GM19043 (cell line): ENCODE measurements around the gene GPRIN3.
A peak's percentile ranks its signal among the peaks of the same experiment; 100 is the strongest.
"Not testable (repeated sequence)": the region's sequence is repeated elsewhere in the genome, so short reads cannot be mapped to it uniquely, and the experiment has no call there.

ENCODE experiments used
- ATAC-seq: cut with Tn5 transposase; IDR thresholded peaks from one replicate; pipeline ENCODE4 v1.9.1; 2021; ENCODE audit warnings: low read depth; ENCODE audit not compliant: unreplicated experiment

Gene GPRIN3

GRCh38 chr4:89263265-89263664, 44.3 kb downstream of the GPRIN3 start:
- no peak for ATAC-seq

- ATAC-seq, result no peak
Observed at GRCh38 chr4:89259301-89260028, 48.1 kb downstream of the GPRIN3 start.

DNA sequence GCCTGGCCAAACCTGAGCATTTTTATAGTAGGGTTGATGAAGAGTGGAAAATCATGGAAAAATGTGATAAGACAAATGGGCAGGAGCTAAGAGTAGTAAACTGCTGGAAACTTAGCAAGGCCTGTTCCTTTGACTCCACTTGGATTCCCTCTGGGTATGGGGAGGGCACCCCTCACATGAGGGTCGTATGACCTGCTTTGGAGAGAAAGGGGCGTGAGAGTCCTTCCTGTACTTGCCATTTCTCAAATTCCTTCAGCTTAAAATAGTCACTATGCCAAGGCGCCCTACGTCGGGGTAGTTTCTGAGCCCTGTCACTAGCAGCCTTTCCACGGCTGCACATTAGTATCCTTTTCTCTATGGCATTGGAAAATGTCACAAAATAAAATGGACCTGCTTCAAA, 49.1 kb downstream of the GPRIN3 start:
- no peak for ATAC-seq

GRCh38 chr4:89257376-89257775, 50.2 kb downstream of the GPRIN3 start:
- no peak for ATAC-seq

DNA sequence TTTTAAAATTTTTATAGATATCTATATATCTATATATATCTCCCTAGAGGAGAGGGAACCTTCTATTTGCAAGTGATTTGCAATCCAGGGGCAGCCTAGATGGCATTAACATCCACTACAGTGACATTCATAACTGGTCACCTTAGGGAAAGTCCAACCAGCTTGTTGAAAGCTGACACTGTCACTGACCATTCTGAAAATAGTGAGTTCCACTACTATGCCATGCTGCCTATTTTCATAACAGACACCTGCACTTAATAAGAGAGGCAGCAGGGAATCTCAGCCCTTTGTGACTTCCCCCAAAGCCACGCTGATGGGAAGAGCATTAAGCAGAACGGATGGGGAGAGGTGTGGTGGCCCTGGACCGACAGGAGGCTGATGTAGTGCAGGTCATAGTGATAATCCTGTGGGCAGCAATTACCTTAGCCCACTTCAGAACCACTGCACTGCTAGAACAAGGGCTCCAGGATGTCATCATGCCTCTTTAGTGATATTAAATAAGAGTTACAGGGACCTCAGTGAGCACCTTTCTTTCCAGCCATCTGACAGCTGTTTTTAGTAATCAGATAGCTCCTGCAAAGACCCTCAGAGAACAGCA, 51.3 kb downstream of the GPRIN3 start:
- ATAC-seq, result no peak

GRCh38 chr4:89254847-89255246, 52.8 kb downstream of the GPRIN3 start:
- ATAC-seq, result no peak

- ATAC-seq, result not testable (repeated sequence)
Observed at GRCh38 chr4:89254347-89254746, 53.3 kb downstream of the GPRIN3 start.

GRCh38 chr4:89253935-89254334, 53.7 kb downstream of the GPRIN3 start:
- ATAC-seq, result no peak

DNA sequence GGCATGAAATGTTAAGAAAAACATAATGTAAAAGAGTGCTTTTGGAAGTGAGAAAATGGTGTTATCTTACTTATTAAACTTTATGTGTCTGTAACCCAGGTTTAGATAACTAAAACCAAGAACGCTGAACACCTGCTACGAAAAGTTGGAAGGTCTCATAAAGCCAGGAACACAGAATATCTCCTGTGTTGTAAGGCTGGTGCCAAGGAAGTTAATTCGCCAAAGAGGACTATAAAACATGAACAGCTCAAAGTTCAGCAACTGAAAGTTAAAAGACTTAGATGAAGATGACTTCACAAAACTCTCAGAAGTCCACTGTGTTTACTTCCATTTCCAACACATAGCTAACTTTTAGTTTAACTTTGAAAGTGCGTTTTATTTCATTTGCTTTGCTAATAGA, 54.3 kb downstream of the GPRIN3 start:
- ATAC-seq, result no peak

DNA sequence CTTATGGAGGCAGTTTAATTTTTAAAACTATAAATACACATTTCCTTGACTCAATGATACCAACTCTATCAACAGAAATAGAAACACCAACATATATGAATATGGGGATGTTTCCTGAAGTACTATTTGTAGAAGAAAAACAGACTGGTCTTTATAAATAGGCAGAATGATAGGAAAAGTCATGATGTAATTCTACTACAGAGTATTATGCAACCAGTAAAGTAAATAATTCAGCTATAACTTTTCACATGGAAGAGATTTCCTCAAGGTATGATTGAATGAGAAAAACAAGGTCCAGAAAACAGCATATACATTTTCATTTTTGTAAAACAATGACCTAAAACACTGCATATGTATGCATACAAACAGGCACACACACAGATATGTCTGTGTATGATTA, 56.2 kb downstream of the GPRIN3 start:
- ATAC-seq, result no peak

- no peak for ATAC-seq
Observed at GRCh38 chr4:89249716-89250361, 57.8 kb downstream of the GPRIN3 start.

- ATAC-seq, result no peak
Observed at GRCh38 chr4:89249313-89249712, 58.3 kb downstream of the GPRIN3 start.

DNA sequence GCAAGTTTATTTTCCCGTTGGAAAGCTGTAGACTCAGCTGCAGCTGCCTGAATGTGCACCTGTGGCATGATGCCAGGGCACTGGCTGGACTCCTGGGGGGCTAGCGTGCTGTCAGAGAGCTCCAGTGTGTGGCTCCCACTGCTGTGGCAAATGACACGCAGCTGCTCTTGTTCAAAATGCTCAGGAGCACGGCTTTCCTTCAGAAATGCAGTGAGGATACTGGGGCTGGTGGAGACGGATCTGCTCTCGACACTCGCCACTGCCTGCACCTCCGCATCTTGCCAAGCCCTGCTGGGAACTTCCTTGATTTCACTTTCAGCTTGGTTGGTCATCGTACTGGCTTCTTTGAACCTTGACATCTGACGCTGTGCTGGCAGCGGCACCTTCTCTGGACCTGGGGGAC, 58.7 kb downstream of the GPRIN3 start:
- ATAC-seq, result no peak

DNA sequence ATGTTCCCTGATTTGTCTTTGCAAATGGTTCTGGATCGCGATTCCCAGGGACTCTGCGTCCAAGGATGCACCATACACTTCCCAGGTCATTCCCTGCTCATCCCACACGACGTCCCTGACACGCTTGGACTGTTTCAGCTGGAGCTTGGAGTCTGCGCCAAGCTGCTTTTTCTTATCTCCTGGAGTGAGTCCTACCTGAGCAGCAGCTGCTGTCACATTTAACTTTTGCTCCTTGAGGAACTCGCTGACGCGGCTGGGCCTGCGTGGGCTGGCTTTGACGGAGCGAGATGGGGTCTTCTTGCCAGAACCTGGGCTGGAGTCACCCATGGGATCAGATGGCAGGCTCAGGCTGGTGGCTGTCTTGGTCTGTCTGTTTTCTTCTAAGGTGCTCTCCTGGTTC, 59.6 kb downstream of the GPRIN3 start:
- ATAC-seq, result no peak

DNA sequence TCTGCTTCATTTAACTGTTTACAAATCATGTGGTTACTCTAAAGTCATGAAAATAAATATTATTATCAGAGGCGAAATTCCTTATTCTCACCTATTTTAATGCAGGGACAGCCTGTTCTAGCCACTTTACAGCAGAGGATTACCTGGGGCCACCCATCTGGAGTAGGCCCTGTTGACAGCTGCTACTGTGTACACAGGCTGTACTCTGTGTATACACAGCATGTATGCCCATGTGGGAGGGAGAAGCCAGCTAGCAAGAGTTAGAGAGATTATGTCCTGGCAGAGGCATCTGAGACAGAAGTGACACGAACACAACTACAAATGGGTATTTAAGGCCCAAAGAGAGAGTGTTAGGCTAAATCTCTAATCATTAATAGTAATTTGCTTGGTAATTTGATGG, 62.1 kb downstream of the GPRIN3 start:
- ATAC-seq, result no peak

GRCh38 chr4:89243733-89244252, 63.8 kb downstream of the GPRIN3 start:
- ATAC-seq, result no peak

DNA sequence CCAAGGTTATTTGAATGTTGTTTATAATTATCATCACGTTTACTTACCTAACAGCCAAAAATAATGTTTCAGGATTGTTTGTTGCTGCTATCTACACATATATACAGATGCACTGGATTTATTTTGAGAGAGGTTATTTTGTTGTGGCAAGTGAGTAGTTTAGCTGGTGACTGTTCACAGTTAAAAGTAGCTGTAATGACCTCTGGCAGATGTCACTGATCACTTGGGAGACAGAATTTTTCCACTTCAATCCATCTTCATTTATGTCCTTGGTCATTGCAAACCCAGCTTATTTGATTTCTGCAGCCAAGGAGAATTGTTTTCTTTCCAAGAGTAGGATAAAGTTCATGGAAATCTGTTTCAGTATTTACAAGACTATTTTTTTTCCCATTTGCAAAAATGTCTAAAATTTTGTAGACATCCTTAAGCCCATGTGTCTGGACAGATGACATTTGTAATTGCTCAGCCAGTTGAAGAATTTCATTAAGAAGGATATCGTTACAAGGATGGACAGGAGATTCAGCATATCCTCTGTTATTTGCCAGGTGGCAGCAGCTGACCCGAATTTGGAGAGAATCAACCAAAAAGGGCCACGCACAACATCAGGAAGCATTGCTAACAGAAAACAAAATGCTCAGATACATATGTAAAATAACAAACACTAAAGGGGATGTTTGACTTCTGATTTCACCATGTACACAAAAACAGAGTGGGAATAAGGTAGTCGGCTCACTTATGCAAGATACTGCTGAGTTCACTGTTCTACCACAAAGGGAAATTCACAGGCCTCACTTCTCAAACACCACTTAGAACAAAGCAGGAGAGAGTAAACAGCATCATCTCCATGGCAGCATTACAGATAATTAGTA, 64.5 kb downstream of the GPRIN3 start:
- ATAC-seq, result no peak

GRCh38 chr4:89242216-89242615, 65.4 kb downstream of the GPRIN3 start:
- no peak for ATAC-seq

DNA sequence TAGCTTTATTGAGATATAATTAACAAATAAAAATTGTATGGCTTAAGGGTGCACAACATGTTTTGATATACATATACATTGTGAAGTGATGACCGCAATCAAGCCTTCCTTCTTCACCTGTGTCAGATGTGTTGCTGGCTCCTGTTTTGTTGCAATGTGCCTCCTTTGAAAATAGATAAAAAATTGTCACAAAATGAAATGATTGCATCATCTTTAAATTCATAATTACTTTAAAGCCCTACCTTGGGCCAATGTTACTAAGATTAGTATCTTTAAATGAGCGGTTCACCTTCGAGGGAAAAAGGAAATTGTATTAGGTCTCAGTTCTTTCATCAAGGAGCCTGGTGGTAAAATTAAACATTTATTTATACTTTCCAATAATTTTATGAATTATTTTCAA, 77.3 kb downstream of the GPRIN3 start:
- no peak for ATAC-seq

GRCh38 chr4:89226665-89227574, 80.7 kb downstream of the GPRIN3 start:
- ATAC-seq, result peak; percentile 86
